C4-2B (cell line): ENCODE results near the gene TMEM132D.

Experiments
- CTCF ChIP-seq: fragments of 450-650 bp; conservative IDR thresholded peaks from 2 replicates; pipeline ENCODE4 v1.5.1; 2017; ENCODE audit warnings: mild to moderate bottlenecking
- ZFX ChIP-seq: fragments of 450-650 bp; IDR thresholded peaks from 2 replicates; pipeline ENCODE4 v1.6.1; 2017

- TF ChIP-seq CTCF, result no peak
- no peak for TF ChIP-seq ZFX
Measured at GRCh38 chr12:129089576-129089975, 814.2 kb downstream of the TMEM132D start.
